Ramos (cell line): Measurements from ENCODE around the gene PET100.

Experiments
- in situ Hi-C: fragments of 300-500 bp; cut with MboI; formaldehyde crosslinking; loops from one replicate; pipeline ENCODE4 v1.14.3; 2022; ENCODE audit warnings: low sequenced_read_pairs; ENCODE audit not compliant: unreplicated experiment

The PET100 gene

DNA sequence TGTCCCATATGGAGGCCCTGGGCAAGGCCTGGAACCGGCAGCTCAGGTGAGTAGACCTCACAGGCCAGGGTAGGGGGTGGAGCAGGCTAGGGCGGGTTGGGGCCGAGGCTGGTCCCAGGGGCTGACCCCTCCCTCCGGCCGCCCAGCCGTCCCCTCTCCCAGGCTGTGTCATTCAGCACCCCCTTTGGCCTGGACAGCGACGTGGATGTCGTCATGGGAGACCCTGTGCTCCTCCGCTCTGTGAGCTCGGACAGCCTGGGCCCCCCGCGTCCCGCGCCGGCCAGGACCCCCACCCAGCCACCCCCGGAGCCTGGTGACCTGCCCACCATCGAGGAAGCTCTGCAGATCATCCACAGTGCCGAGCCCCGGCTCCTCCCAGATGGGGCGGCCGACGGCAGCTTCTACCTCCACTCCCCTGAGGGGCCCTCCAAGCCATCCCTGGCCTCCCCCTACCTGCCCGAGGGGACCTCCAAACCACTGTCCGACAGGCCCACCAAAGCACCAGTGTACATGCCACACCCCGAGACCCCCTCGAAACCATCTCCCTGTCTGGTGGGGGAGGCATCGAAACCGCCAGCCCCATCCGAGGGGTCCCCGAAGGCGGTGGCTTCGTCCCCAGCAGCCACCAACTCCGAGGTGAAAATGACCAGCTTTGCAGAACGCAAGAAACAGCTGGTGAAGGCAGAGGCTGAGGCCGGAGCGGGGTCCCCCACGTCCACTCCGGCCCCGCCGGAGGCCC, 17.9 kb upstream of the PET100 start:
- in situ Hi-C loops, result no loop called here

DNA sequence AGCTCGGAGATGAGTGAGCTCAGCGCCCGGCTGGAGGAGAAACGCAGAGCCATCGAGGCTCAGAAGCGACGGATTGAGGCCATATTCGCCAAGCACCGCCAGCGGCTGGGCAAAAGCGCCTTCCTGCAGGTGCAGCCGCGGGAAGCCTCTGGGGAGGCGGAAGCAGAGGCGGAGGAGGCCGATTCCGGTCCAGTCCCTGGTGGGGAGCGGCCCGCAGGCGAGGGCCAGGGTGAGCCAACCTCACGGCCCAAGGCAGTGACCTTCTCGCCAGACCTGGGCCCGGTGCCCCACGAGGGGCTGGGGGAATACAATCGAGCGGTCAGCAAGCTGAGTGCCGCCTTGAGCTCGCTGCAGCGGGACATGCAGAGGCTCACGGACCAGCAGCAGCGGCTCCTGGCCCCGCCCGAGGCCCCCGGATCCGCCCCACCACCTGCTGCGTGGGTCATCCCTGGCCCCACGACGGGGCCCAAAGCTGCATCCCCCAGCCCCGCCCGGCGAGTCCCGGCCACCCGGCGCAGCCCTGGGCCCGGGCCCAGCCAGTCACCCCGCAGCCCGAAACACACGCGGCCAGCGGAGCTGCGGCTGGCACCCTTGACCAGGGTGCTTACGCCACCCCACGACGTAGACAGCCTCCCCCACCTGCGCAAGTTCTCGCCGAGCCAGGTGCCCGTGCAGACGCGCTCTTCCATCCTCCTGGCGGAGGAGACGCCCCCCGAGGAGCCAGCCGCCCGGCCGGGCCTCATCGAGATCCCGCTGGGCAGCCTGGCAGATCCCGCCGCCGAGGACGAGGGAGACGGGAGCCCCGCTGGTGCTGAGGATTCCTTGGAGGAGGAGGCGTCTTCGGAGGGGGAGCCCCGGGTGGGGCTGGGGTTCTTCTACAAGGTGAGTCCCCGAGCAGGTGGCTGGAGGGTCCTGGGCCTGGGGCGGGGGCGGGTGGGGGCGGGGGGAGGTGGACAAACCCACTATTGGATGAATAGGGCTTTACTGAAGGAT, 17.0 kb upstream of the PET100 start:
- in situ Hi-C loops, result no loop called here

DNA sequence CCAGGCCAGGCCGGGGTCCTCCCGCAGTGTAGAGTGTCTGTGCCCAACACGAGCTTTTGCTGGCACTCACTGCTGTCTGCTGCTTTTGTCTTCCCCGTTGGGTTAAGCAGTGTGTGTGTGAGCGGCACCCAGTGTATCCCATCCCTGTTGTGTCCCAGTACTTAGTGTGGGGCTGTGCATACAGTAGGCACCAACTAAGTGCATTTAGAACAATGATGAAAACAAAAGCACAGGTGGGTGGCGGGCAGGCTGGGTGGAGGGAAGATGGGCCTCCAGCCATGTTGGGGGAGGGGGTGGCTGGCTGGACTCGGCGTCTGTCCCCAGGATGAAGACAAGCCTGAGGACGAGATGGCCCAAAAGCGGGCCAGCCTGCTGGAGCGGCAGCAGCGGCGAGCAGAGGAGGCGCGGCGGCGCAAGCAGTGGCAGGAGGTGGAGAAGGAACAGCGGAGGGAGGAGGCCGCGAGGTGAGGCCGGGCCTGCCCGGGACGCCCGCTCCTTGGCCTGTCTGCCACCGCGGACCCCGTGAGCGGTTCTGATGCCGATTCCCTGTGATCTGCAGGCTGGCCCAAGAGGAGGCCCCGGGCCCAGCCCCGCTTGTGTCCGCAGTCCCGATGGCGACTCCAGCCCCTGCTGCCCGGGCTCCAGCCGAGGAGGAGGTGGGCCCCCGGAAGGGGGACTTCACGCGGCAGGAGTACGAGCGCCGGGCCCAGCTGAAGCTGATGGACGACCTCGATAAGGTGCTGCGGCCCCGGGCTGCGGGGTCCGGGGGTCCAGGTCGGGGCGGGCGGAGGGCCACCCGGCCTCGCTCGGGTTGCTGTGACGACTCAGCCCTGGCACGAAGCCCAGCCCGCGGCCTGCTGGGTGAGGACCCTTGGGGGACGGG, 14.5 kb upstream of the PET100 start:
- in situ Hi-C loops, result no loop called here

DNA sequence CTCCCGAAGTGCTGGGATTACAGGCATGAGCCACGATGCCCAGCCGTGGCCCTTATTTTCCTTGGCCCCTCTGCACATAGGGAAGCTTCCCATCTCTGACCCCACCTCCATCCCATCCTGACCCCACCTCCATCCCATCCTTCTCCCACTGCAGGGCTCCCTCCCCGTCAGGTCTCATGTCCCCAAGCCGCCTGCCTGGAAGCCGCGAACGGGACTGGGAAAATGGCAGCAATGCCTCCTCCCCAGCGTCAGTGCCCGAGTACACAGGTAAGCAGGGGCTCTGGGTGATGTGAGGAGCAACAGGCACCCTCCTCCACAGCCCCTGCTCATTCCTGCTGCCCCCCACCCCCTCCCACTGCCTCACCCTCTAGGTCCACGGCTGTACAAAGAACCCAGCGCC, 12.4 kb upstream of the PET100 start:
- in situ Hi-C loops, result no loop called here

DNA sequence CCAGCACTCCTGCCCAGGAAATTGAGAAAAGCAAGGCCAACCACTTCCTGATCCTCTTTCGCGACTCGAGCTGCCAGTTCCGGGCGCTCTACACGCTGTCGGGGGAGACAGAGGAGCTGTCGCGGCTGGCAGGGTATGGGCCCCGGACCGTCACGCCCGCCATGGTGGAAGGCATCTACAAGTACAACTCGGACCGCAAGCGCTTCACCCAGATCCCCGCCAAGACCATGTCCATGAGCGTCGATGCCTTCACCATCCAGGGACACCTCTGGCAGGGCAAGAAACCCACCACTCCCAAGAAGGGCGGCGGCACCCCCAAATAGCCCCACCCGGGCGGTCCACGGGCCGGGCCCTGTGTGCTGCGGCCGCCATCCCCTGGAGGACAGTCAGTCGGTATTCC, 11.9 kb upstream of the PET100 start:
- in situ Hi-C loops, result no loop called here

DNA sequence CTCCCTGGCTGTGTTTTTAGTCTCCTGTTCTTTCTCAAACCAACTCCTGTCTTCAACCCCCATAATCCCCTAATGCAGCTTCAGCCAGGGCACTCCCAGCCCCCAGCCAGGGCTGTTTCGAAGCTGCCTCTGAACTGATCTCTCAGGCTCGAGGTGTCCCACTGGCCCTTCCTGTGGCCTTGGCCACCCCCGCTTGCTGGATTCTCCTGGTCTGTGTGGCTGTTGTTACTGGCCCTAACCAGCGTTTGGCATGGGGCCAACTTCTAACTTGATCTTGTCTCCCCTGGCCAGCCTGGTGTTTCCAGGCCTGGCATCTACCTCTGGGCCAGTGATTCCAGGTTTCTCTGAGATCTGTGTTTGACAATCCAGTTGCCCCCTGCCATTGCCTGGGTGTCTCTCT, 11.2 kb upstream of the PET100 start:
- in situ Hi-C loops, result no loop called here

DNA sequence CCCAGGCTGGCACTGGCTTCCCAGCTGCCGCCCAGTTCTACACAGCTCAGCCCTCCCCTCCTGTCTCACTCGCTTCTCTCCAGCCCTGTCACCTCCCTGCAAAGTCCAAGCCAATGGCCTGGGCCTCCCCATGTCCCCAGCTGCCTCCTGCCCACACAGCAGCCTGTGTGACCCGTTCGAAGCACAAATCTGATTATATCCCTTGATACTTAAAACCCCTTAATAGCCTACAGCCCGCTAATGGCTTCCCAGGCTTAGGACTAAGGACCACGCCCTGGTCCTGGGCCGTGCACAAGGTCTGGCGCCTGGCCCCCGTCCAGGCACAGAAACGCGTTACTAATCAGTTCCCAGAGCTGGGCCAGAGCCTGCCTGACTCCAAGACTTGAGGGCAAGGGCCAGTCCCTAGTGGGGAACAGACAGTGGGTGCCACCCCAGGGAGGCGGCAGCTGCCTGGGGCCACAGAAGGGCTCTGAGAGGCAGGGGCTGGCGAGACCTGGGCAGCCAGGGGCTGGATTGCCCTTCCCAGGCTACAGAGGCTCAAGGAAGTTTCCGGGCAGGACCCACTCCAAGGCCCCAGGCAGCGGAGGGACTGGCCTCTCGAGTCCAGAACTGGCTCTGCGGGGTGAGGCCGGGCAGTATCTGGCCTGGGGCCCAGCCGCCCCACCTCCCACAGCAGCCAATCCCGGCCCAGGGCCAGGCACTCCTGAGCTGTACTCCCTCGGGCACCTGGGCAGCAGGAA, 10.7 kb upstream of the PET100 start:
- in situ Hi-C loops, result no loop called here

DNA sequence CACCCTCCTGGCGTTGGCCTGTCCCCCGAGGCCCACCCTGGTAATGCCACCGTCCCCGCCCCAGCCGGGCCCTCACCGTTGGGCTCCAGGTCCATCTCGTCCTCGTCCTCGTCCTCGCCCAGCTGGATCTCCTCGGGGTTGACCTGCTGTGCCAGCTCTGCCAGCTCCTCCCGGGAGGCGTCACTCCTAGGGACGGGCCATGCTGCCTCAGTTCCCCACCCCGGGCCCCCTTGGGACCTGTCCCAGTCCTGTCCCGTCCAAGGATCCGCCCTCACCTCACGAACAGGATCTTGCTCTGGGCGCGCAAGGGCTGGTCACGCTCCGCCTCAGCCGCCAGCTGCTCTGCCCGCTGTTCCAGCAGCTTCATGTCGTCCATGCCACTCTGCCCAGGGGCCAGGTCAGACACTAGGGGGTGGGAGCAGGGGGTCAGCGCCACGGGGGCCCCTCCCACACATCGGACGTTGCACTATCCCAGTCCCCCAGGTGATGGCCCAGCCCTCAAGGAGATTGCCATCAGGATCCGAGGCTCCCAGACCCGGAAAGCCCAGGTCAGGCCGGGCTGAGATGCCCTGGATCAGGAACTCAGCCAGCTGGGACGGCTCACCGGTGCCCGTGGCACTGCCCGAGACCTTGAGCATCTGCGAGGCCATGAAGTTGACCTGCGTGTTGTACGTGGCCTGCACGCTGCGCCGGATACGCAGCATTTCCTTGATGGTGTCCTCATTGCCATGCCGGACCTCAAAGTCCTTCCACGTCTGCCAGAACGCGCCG, 9.7 kb upstream of the PET100 start:
- in situ Hi-C loops, result no loop called here

DNA sequence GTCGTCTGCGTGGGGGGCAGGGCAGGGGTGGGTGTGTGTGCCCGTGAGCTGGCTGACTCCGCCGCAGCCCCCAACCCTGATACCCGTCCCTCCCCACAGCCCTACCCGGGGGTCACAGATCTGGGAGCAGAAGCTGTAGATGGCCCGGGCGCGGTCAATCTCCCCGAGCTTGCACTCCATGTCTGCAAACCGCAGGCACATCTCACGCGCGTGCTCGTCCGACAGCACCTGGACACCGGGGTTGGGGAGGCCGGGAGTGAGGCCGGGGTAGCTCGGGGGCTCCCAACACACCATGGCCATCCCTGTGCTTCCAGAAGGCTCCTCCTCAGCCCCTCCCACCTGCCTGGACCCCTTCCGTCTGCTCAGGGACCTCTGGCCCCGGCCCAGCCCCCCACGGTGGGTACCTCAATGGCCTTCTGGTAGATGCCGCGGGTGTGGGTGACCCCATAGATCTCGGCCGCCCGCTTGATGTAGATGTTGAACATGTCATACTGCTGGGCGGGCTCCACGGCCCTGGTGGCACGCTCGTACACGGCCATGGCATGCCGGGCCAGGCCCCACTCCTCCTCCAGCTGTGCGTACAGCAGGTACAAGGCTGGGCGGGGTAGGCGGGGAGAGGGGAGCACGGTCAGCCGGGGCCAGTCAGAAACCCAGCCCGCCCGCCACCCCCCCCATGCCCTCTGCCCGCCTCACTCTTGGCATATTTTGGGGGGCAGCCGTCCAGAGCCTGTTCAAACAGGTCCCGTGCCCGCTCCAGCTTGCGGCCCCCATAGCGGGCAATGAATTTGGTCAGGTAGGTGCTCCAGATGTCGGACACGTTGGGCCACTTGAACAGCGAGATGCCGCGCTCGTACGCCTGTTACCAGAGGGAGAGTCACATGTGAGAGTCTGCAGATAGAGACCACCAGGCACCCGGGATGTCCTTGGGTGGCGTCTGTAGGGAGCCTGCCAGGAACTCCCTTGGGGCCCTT, 8.9 kb upstream of the PET100 start:
- in situ Hi-C loops, result no loop called here

DNA sequence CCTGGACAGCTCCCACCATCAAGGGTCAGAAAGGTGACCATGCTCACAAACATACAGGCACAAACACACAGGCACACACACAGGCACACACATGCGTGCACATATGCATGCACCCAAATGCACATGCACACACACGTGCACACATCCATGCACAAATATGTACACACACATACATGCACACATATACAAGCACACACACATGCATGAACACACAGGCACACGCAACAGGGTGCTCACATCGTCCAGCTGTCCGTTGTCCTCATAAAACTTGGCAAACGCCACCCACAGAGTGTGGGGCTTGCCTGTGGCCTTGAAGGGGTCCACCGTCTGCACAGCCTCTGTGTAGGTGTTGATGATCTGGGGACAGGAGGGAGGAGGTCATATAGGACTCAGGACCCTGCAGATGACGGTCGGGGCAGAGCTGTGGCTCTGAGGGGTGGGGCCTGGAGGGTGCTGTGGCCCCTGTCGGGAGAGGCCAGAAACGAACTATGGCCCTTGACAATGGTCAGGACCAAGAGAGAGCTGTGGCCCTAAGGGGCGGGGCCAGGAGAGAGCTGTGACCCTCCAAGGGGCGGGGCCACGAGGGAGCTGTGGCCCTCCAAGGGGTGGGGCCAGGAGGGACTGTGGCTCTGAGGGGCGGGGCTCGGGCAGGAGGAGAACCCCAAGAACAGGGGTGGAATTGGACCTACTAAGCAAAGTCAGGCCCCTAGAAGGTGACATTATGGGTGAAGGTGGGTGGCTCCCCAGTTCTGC, 6.5 kb upstream of the PET100 start:
- in situ Hi-C loops, result no loop called here

DNA sequence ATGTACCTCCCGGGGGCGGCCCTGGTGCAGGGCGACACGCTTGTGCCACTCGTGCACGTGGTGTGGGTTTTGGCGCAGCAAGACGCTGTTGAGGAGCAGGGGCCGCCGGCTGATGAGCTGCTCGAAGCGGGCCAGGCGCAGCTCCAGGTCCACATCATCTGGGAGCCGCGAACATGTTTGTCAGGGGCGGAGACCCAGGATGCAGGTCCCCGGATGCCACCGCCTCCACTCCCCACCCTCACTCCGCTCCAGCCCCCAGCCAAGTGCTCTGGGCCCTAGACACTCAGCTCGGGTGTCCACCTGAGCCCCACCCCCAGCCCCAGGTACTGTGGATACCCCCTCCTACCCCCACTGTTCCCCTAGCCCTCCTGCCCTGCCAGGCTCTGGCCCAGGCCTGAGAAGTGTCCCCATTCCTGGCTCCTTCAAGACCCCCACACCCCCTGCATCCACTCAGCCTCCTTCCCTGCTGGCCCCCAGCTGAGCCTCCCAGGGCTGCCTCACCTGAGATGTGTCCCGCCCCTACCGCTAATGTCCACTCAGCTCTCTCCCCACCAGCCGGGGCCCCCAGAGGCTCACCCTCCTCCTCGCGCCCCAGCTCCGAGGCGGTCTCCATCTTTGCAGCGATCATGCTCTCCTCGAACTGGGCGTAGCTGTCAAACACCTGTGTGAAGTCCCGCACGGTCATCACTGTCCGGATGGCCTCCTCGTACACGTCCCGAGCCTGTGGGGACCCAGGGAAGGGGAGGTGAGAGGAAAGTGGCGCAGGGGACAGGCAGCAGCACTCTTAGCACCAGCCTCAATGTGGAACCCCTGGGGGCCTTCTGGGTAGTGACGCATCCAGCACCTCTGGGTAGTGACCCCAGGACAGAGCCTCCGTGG, 5.6 kb upstream of the PET100 start:
- in situ Hi-C loops, result no loop called here

DNA sequence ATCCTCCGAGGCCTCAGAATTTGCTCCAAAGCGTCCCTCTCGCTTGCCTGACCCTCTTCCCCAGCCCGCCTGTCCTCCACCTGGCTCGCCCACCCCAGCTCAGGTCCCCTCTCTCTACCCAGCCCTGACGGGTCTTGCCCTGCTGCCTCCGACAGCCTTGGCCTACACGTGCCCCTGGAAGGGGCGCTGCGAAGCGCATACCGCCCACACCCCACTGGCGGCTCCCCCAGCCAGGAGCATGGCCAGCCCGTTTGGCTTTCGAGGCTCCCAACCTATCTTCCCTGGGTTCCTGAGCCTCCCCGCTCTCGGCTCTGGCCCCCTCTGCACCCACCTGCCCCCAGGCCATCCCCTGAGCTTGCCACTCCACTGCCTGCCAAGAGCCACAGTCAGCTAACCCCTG, 4.8 kb upstream of the PET100 start:
- in situ Hi-C loops, result no loop called here

DNA sequence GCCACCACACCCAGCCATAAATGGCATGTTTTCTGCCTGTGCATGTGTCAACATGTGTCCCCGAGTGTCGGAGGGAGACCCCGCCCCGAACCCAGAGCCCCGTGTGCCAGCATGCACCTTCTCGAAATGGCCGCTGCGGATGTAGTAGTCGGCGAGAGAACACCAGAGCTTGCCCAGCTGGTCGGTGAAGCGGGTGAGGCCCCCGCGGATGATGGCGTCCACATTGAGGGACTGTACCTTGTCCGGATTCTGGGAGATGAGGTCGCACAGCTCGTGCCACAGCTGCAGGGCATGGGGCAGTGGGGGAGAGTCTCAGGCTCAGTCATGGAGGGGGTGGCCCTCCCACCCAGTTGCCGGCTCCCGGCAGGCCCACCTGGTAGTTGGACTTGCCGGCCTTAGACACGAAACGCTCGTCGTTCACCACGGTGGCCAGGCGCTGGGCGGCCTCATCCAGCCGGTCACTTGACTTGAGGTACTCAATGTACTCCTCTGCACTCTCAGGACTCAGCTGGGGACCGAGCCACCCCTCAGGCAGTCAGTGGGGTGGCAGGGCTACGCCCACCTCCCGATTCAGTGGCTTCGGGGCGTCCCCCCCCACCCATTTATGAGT, 3.7 kb upstream of the PET100 start:
- in situ Hi-C loops, result no loop called here

DNA sequence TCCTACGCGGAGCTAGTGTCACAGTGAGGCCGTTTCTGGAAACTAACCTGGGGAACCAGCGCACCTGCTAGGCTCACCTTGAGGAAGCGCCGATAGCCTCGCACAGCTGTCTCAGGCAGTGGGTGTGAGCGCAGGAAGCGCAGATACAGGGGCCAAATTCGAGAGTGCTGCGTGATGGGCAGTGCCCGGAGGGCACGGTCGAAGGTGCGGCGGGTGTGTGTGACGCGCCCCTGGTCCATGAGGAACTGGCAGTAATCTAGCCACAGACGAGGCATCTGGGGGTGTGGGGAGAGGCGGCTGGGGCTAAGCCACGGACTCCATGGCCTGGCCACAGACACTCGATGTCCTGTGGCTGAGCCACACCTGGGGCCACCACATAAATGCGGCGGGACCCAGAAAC, 2.4 kb upstream of the PET100 start:
- in situ Hi-C loops, result no loop called here

DNA sequence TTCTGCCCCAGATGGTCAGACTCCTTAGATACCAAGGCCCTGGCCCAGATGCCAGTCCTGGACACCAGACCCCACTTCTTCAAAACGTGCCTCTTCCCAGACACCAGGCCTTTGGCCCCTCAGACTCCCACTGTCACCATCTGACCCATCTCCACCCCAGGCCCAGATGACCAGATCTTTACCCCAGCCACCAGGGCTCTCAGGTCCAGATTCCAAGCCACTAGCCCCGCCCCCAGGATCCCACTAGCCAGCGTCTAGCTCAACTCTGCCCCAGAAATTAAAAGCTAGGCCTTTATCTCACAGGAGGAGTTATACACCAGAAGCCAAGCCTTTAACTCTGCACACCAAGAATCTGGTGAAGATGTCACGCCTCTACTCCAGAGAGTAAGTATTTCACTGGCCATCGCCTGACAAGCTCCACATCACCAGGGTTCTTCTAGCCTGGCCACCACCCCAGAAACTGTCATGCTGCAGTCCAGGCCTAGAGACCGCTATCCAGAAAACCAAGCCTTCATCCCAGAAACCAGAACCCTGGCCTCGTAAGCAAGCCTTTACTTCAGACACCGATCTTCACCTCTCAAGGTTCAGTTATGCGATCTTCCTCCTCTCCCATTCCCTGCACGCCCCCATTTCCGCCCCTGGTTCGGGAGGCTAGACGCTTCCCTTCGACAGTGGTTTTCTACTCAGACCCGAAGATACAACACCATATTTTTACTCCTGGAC, 843 bp upstream of the PET100 start:
- in situ Hi-C loops, result no loop called here
